ENCODE measurements around the gene TDRD7. TPM values are rescaled to one million over a fixed set of nuclear protein-coding genes. Genes with fewer than 3 reads are reported as not detected.

TDRD7 gene
- total RNA-seq, 4 donors from 2014 or later: 9.6 to 18.4 (median 10.8) TPM

GRCh38 chr9:97389249-97389648, 22.6 kb upstream of the TDRD7 start:
- Histone ChIP-seq H3K4me1 (peaks cover 0 to 8% (median 0%) of the 10 kb centered on the region in 4 donors), H3K36me3 (no peaks in the 10 kb centered on the region), H3K27ac (no peak overlapping the region), H3K4me3 (no peak overlapping the region), H3K27me3 (peaks cover 0 to 15% of the 10 kb centered on the region in 2 donors), H3K9me3 (no peaks in the 10 kb centered on the region)
- no peak for DNase-seq (ENCODE audit: low spot score in 2 of 2)
- WGBS, 2 donors: 77 to 93% methylated on average over 3 of the region's 3 CpGs
- TF ChIP-seq CTCF (IDR thresholded peaks at IDR 0.05) (no peak), POLR2A (IDR thresholded peaks at IDR 0.05) (no peak), EP300 (IDR thresholded peaks at IDR 0.05) (no peak)

DNA sequence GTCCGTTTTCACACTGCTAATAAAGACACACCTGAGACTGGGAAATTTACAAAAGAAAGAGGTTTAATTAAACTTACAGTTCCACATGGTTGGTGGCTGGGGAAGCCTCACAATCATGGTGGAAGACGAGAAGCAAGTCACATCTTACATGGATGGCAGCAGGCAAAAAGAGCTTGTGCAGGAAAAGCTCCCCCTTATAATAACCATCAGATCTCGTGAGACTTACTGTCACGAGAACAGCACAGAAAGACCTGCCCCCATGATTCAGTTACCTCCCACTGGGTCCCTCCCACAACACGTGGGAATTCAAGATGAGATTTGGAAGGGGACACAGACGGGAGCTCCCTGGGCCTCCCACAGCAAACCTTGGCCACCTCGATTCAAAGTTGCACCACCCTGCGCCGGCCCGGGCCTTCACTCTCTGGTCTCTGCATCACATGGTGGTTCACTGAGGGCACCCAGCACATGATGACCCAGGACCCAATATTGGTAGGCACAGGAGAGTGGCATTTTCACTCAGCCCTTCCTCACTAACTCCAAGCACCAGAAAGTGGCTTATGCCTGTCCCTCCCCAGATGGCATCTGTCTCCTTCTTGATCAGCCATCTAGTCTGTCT, 21.0 kb upstream of the TDRD7 start:
- Histone ChIP-seq H3K4me3 (no peak overlapping the region), H3K27ac (no peak overlapping the region), H3K4me1 (peaks cover 0 to 8% (median 0%) of the 10 kb centered on the region in 4 donors), H3K27me3 (peaks cover 0 to 15% of the 10 kb centered on the region in 2 donors), H3K36me3 (no peaks in the 10 kb centered on the region), H3K9me3 (no peaks in the 10 kb centered on the region)
- WGBS, 2 donors: 80 to 81% methylated on average over 10 of the region's 10 CpGs
- TF ChIP-seq EP300 (IDR thresholded peaks at IDR 0.05): no peak
- no peak for TF ChIP-seq POLR2A (IDR thresholded peaks at IDR 0.05)
- no peak for TF ChIP-seq CTCF (IDR thresholded peaks at IDR 0.05)
- no peak for DNase-seq (ENCODE audit: low spot score in 2 of 2)

GRCh38 chr9:97394881-97395280, 17.0 kb upstream of the TDRD7 start:
- Histone ChIP-seq H3K27ac (no peak overlapping the region), H3K9me3 (no peaks in the 10 kb centered on the region), H3K4me3 (no peak overlapping the region), H3K36me3 (no peaks in the 10 kb centered on the region), H3K4me1 (no peaks in the 10 kb centered on the region), H3K27me3 (no peaks in the 10 kb centered on the region)
- no peak for TF ChIP-seq EP300 (IDR thresholded peaks at IDR 0.05)
- TF ChIP-seq POLR2A (IDR thresholded peaks at IDR 0.05): no peak
- TF ChIP-seq CTCF (IDR thresholded peaks at IDR 0.05): no peak
- DNase-seq (ENCODE audit: low spot score in 2 of 2): no peak
- WGBS, 2 donors: 64 to 75% methylated on average over 3 of the region's 3 CpGs

DNA sequence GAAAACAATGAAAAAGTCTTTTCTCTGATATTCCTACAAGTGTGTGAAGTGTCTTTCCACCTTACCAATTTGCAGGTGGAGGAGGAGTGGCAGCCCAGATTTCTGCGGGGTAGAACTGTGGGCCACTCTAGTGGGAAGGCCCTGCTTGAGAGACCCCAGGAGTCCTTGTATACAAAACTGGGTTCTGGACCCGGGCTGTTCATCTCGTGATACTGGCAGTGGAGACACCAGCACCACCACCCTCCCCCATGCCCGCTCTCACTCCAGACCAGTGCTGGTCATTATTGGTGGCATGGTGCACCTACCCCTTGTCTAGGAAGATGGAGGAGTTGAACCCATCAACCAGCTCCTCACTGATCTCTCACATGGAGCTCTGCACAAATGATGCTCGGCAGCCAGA, 16.2 kb upstream of the TDRD7 start:
- no peaks in the 10 kb centered on the region for H3K4me1 ChIP-seq
- no peak for DNase-seq (ENCODE audit: low spot score in 2 of 2)
- H3K27me3 ChIP-seq: no peaks in the 10 kb centered on the region
- TF ChIP-seq CTCF (IDR thresholded peaks at IDR 0.05) (no peak), POLR2A (IDR thresholded peaks at IDR 0.05) (no peak), EP300 (IDR thresholded peaks at IDR 0.05) (no peak)
- no peaks in the 10 kb centered on the region for H3K36me3 ChIP-seq
- no peak overlapping the region for H3K4me3 ChIP-seq
- 89 to 90% methylated on average over 5 of the region's 5 CpGs for WGBS, 2 donors
- H3K27ac ChIP-seq: no peak overlapping the region
- H3K9me3 ChIP-seq: no peaks in the 10 kb centered on the region

- Histone ChIP-seq H3K27me3 (no peaks in the 10 kb centered on the region), H3K27ac (no peak overlapping the region), H3K4me3 (no peak overlapping the region), H3K4me1 (no peaks in the 10 kb centered on the region), H3K36me3 (no peaks in the 10 kb centered on the region), H3K9me3 (no peaks in the 10 kb centered on the region)
- DNase-seq (ENCODE audit: low spot score in 2 of 2): no peak
- TF ChIP-seq CTCF (IDR thresholded peaks at IDR 0.05) (no peak), EP300 (IDR thresholded peaks at IDR 0.05) (no peak), POLR2A (IDR thresholded peaks at IDR 0.05) (no peak)
- 63 to 87% methylated on average over 7 of the region's 7 CpGs for WGBS, 2 donors
Observed at GRCh38 chr9:97396256-97396655, 15.6 kb upstream of the TDRD7 start.
